Posterior cingulate gyrus (tissue), 11 donors: ENCODE data around the gene FAM181A.

Experiments
- DNase-seq, 10 donors: peaks; one replicate each; pipeline versions ENCODE4 v3.0.0 to v3.0.0-alpha.2; 2020 to 2021; ENCODE audit warnings: mixed read lengths in 3 of 10
- intact Hi-C: fragments of 100-400 bp; cut with DNase I; formaldehyde crosslinking; loops from one replicate; pipeline ENCODE4 v1.15.1; 2023

Gene FAM181A

DNA sequence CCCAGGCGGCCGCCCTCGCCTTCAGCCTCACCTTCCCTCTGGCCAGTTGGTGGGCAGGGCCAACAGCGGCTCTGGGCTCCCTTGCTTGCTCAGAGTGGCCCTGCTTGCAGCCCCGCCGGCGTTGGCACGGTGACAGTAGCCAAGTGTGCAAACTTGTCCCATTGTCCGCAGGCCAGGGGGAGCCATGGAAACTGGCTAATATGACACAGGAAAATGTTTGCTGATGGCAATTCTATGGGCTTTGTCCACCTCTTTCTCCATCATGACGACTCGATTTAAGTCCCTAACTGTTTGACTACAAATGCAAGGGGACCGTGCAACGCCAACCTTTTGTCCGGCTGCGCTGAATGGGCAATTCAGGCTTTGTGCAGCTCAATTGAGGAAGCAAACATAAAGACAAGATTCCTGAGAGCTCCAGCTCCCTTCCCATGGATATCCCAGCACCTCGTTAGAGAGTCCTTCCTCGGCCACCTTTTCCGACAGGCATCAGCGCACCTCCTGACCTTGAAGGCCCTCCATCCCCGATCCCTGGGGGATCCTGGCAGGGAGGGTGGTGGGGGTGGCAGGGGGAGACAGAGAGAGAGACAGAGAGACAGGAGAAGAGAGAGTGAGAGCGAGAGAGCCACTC is 785 bp upstream of the FAM181A start:
- DNase-seq: peak in 9 of 10 donors; percentile 44 to 92 (median 68)
- intact Hi-C loops: no loop called here

DNA sequence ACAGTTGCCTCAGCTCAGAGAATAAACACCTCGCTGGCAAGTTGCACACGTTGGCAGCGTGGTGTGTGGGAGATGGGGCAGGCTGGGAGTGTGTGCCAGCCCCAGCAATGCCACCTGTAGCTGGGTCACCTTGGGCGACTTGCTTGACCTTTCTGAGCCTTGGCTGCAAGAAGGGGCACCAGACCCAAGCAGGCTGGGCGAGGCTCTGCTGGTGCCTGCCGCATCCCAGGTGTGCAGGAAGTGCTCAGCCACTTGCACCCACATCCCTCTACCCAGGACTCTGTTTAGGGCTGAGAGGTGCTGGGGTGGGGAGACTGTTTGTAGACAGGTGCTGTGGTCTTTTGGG is 629 bp downstream of the FAM181A start:
- intact Hi-C loops: no loop called here
- DNase-seq: peak in 2 of 10 donors; percentile 39 to 59

DNA sequence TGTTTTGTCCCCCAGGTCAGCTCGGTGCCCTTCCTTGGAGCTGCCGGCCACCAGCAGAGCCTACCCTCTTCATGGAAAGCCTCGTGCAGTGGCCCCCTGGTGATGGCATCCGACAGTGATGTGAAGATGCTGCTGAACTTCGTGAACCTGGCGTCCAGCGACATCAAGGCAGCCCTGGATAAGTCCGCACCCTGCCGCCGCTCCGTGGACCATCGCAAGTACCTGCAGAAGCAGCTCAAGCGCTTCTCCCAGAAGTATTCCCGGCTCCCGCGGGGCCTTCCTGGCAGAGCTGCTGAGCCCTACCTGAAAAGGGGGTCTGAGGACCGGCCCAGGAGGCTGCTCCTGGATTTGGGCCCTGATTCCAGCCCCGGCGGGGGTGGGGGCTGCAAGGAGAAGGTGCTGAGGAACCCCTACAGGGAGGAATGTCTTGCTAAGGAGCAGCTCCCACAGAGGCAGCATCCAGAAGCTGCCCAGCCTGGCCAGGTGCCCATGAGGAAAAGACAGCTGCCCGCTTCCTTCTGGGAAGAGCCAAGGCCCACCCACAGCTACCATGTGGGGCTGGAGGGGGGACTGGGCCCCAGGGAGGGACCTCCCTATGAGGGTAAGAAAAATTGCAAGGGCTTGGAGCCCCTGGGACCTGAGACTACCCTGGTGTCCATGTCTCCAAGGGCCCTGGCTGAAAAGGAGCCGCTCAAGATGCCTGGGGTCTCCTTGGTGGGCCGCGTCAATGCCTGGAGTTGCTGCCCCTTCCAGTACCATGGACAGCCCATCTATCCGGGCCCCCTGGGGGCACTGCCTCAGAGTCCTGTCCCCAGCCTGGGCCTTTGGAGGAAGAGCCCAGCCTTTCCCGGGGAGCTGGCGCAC is 1.3 kb downstream of the FAM181A start:
- intact Hi-C loops: no loop called here
- DNase-seq: peak in 3 of 10 donors; percentile 21 to 85 (median 78)

DNA sequence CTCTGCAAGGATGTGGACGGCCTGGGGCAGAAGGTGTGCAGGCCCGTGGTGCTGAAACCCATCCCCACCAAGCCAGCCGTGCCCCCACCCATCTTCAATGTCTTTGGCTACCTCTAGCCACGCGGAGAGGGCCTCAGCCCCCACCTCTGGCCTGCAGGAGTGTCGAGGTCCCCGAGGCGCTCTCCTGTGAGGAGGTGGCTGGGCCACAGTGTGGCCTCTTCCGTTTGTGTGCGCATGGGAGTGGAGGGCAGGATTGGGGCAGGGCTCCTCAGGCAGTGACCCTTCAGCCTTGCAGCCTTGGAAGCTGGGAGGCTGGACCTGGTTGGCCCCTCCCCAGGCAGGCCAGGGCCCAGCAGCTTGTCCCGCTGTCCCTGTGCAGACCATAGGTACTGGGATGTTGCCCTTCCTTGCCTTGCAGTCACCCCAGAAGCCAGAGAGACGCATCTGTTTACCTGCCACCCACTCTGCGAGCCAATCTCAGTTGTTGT is 1.9 kb downstream of the FAM181A start:
- intact Hi-C loops: no loop called here
- peak in 2 of 10 donors; percentile 64 to 73 for DNase-seq

DNA sequence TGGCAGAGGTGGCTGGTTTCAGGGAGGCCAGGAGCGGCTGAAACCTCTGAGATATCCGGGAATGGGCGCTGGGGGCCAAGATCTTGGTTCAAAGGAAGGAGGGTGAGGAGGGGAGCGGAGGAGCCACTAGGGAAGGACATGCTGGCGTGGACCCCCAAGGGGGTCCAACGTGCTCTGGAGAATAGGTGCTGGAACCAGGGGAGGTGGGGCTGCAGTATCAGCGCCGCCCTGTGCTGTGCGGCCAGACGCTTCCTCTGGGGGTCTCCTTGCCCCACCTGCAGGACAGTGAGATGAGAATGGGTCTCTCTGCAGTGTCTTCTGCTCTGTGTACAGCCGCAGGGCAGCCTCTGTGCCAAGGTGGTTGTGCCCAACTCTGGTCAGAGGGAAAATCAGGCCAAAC is 2.5 kb downstream of the FAM181A start:
- DNase-seq: peak in 2 of 10 donors; percentile 43 to 74
- intact Hi-C loops: no loop called here

DNA sequence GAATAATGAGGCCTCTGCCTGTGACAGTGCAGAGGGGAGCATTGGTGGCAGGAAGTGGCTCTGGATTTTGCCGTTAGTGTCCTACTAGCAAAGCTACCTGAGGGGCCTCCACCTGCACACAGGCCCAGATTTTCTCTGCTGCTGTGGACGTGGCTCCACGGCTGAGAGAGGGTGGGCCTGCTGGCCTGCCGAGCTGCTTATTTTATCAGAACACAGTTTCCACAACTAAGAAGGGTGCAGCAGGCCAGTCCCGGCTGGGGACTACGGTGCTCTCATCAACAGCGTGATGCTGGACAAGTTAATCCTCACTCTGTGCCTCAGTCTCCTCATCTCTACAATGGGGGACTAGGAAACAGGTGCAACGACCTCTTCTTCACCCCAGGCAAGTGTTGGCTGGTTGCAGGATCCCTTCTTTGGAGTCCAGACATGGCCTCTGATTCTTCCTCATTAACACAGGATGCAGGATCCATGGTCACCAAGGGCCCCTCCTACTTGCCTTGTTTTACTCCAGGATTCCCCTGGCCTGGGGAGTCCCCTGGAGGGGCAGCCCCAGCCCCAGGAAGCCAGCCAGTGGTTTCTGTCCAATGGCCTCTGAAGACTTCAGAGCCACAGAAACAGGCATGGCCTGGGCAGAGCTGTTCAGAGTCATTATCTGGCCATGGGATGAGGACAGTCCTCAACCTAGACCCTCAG is 3.3 kb downstream of the FAM181A start:
- DNase-seq: peak in 2 of 10 donors; percentile 38 to 61
- intact Hi-C loops: no loop called here

DNA sequence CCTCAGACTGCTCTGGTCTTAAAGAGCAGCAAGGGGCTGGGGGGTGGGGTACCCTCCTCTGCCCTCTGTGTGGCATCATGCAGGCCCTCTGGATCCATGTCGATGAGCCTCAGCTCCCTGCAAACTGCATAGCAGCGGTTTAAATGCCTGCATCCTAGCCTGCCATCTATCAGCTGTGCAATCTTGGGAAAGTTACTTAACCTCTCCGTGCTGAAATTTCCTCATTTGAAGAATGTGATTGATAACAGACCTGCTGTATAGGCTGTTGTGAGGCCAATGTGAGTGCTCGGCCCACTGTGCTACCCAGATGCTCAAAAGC is 3.8 kb downstream of the FAM181A start:
- DNase-seq: peak in 1 of 10 donors; percentile 50
- intact Hi-C loops: no loop called here

DNA sequence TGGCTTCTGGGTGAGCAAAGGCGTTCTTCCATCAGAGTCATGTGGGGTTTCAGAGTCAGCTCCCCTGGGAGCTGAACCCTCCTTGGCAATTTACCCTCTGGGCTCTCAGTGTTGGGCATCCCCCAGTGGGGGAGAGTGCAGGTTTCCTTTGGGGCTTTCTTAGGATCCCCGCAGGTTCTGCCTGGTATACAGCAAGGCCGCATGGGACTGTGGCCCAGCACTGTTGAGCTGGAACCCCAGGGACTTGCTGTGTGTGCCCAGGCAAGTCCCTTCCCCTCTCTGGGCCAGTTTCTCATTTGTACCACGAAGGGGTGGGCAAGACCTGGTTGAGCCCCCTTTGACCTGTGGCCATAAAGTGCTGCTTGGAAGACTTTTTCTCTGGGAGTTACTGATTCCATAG is 5.5 kb downstream of the FAM181A start:
- peak in 2 of 10 donors; percentile 52 to 53 for DNase-seq
- intact Hi-C loops: no loop called here

DNA sequence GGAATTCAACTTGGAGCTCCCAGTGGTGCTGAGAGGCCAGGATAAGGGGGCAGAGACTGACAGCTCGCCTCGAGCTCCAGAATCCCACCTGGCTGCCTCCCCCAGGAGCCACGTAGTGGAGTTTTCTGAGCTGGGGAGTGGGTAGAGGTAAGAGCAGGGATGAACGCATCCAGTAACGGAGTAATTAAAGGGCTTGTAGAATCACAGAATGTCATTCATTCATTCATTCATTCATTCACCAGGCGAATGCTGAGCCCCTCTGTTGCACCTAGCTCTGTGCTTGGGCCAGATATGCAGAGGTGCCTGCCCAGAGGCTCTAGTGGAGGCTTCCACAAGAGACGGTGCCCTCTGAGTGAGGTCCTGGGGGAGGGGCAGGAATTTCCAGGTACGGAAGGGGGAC is 8.1 kb downstream of the FAM181A start:
- intact Hi-C loops: loop anchor here (5.0 kb wide), 1 partner anchor 202 kb away; no protein-coding TSS in a partner anchor
- DNase-seq: peak in 1 of 10 donors; percentile 27

DNA sequence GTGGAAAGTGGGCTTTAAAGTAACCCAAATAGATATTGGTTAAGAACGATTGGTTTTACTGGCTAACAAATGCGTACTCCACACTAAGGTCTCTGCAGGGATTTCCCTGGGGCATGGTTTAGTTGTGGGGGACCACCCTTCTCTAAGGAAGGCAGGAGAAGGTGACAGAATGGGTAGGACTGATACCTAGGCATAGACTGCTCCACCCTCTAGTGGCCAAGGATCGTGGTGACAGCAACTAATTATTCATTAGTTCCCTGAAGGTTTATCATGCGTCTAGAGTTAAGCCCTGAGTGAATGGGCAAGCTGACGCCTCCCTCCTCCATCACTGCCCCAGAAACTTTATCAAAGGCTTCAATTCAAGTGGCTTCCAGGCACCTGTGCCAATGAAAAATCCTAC is 9.1 kb downstream of the FAM181A start:
- intact Hi-C loops: loop anchor here (5.0 kb wide), 1 partner anchor 201 kb away; no protein-coding TSS in a partner anchor
- no peak for DNase-seq

DNA sequence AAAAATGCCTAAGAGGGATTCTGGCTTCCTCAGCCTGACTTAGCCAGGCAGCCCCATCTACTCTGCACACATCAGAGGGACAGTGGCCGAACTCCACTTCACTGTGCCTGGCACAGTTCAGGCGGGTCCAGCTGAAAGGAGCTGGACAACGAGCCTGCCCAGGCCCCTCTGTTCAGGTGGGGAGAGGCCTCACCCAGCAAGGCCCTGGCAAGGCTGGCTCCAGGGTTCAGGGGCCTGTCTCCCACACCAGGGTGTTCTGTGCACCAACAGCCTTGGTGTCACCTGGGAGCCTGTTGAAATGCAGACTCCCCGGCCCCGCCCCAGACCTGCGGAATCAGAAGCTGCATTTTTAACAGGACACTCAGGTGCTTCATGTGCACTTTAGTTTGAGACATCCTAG is 9.8 kb downstream of the FAM181A start:
- DNase-seq: peak in 2 of 10 donors; percentile 41 to 69
- intact Hi-C loops: loop anchor here (5.0 kb wide), 1 partner anchor 200 kb away; no protein-coding TSS in a partner anchor

DNA sequence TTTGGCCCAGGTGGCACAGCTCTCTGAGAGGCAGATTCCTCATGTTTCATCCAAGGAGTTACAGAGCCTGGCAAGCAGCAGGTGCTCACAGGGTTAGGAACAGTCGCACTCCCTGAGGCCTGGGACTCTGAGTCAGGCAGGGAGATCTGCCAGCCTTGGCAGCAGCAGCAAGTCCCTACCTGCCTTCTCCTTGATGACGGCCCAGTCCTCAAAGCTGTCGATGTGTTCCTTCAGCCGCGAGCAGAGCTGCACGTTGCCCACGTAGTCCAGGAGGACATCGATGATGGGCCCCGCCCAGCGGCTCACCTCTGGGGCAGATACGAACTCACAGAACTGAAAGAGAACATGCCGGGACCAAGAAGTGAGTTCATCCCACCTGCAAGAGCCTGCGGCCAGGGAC is 10.4 kb downstream of the FAM181A start:
- DNase-seq: peak in 2 of 10 donors; percentile 58 to 73
- intact Hi-C loops: loop anchor here (5.0 kb wide), 1 partner anchor 200 kb away; no protein-coding TSS in a partner anchor

DNA sequence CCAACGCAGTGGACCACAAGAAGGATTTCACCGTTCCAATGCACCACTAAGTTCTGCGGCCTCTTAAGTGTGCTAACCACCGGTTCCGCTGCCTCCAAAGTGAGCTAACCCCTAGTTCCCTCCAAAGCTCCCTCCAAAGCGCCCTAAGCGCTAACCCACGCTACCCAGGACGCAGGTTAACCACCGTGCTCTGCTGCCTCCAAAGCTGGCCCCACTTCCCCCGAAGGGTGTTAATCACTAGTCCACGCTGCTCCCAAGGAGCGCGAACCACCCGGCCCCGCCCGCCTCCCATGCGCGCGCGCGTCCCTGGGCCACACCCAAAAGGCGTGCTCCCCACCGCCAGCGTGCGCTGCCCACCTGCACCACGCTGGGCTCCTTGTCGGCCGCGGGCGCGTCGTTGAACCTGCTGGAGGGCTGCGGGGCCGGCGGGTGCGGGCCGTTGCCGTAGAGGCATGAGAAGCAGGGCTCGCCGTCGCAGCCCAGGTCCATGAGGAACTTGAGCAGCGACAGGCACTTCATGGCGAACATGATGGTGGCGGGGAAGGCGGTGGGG is 11.7 kb downstream of the FAM181A start:
- intact Hi-C loops: loop anchor here (1.0 to 5.0 kb wide), 2 partner anchors 62 to 198 kb away; no protein-coding TSS in a partner anchor
- DNase-seq: peak in 2 of 10 donors; percentile 63 to 72

DNA sequence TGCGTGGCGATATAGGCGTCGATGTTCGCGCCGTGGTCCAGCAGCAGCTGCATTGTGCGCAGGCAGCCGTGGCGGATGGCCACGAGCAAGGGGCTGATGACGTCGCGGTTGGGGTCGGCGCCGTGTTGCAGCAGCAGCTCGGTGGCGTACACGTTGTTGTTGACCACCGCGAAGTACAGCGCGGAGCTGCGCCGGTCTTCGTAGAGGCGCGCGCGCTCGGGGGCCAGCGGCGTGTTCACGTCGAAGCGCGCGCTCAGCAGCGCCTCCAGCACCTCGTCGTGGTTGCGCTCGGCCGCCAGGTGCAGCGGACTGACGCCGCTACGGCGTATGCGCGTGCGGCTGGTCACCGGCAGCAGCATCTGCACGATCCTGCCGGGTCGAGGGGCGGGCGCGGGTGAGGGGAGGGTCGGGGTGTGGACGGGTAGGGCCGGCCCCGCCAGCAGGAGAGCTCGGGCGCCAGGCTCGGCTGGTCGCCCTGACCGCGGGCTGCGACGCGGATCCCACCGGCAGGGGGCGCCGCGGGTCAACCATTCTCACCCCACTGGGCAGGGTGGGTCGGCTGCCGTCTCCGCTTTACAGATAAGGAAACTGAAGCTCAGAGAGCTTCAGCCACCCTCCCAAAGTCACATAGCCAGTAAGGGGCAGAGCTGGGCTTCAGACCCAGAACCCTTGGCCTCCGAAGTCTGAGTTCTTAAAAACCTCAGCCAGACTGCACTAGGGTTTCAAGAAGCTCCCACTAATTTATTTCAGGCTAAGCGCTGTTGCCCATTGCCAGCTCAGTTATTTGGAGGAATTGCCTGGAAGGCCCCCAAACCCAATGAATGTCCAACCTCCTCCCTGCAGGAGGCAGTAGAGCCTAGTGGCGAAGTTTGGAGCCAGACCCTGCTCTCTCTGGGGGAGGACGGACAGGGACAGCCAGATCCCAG is 12.4 kb downstream of the FAM181A start:
- intact Hi-C loops: loop anchor here (1.0 to 5.0 kb wide), 2 partner anchors 62 to 198 kb away; no protein-coding TSS in a partner anchor

DNA sequence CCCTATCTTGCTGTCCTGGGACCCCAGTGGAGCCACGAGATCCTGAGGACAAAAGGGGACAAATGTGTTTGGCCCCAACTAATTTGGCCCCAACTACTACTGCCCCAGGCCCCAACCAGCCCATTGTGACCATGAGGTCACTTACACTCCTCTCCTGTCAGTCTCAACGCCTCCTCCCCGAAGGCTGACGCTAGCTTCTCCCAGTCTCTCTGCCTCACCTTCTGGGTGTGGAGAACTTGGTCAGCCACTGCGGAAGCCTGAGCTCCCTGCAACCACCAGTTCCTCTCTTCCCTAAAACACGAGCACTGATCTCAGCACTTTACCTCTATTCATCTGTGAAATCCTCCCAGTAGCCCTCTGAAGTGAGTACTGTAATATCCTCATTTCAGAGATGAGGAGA is 13.3 kb downstream of the FAM181A start:
- DNase-seq: peak in 3 of 10 donors; percentile 27 to 63 (median 55)
- intact Hi-C loops: no loop called here

More for the DNA sequence above, 12.4 kb downstream of the FAM181A start:
- DNase-seq: peak; percentile 47 to 96 (median 83)

DNA sequence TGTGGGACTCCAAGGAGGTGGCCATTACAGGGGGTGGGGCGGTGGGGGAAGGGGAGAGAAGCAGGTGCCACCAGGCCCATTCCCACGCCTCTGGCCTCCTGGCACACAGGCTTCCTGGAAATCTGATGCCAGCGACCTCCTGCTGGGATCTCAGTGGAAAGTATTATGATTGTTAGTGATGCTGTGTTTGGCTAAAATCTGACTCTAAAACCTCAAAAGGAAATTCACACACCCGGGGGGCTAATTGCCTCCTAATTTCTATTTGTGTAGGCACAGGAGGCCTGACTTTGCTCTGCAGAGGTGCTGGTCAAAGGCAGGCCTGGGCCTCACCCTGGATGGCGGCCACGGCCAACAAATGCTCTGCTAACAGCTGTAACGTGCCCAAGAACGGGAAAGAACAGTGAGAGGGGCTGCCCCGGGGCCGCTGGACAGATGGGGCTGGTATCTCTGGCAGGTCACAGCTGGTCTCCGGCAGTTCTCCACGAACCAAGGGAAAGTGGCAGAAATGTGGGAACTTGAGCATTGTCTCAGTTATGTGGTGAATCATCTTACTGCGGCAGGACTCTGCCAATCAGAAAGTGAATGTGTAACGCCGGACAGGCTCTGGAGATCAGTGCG is 14.3 kb downstream of the FAM181A start:
- intact Hi-C loops: no loop called here
- DNase-seq: peak in 3 of 10 donors; percentile 55 to 80 (median 59)

DNA sequence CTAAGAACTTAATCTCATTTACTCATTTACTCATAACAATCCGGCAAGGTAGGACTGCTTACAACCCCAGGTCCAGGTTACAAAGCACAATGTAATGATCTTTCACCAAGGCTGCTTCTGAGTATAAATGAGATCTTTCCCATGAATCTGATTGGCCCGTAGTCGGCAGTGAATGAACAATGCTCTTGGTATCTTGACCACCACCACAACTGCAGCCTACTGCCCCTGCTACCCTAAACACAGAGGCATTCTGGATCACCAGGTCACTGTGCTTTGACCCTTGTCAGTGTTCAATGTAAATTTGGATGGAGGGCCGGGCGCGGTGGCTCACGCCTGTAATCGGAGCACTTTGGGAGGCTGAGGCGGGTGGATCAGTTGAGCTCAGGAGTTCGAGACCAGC is 15.9 kb downstream of the FAM181A start:
- intact Hi-C loops: no loop called here

DNA sequence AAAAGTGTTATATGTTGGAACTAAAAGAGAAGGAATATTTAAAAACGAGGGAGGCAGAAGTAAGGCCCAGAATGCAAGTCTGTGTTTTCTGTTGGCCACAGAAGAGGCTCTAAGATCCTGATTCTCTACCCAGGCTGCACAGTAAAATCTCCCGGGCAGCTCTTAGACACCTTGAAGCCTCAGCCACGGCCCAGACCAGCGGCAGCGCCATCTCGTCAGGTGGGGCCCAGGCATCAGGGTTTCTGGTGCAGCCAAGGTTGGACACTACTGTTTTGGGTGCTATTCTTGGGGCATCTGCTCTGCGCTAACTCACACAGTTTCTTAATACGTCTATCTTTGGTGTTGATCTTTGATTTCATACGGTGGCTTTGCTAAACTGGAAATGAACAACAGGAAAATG is 16.8 kb downstream of the FAM181A start:
- DNase-seq: peak in 3 of 10 donors; percentile 31 to 63 (median 39)
- intact Hi-C loops: no loop called here

More for the DNA sequence above, 15.9 kb downstream of the FAM181A start:
- DNase-seq: peak in 2 of 10 donors; percentile 38 to 40
